Large intestine (tissue), 3 donors: ENCODE results near the gene BRD7. TPM values are rescaled to one million over a fixed set of nuclear protein-coding genes. Genes with fewer than 3 reads are reported as not detected.
"Not testable (repeated sequence)": the region's sequence is repeated elsewhere in the genome, so short reads cannot be mapped to it uniquely, and the experiment has no call there.

Source experiments
- DNase-seq, 2 donors: peaks; one replicate each; pipeline versions ENCODE4 v3.0.0 to v3.0.0-alpha.2; 2013
- H3K27ac ChIP-seq: one replicate; pipeline ENCODE4 v1.5.1; 2013; ENCODE audit warnings: low read length
- H3K27me3 ChIP-seq: 2 replicates; pipeline ENCODE4 v1.6.1; 2013; ENCODE audit warnings: low read length; ENCODE audit not compliant: control insufficient read depth, insufficient read depth
- H3K36me3 ChIP-seq: 2 replicates; pipeline ENCODE4 v1.6.1; 2013; ENCODE audit warnings: low read length; ENCODE audit not compliant: control insufficient read depth, insufficient read depth
- H3K4me1 ChIP-seq: one replicate; pipeline ENCODE4 v1.6.1; 2013; ENCODE audit warnings: low read length; ENCODE audit not compliant: control insufficient read depth, insufficient read depth
- H3K4me3 ChIP-seq: one replicate; pipeline ENCODE4 v1.5.1; 2013; ENCODE audit warnings: low read length
- H3K9me3 ChIP-seq: one replicate; pipeline ENCODE4 v1.6.1; 2013; ENCODE audit warnings: mild to moderate bottlenecking, low read depth, low read length, moderate library complexity; ENCODE audit not compliant: control insufficient read depth
- WGBS: methylation state at CpG from one replicate; pipeline ENCODE4 v1.1.5; 2013; ENCODE audit warnings: low lambda C conversion rate; ENCODE audit not compliant: insufficient coverage; 5-methylcytosine and 5-hydroxymethylcytosine counted together
- polyA plus RNA-seq: library from polyadenylated mRNA; unstranded; fragments of 120-200 nt; gene quantifications from one replicate; pipeline ENCODE4 v1.2.1, GENCODE V29; 2013

The BRD7 gene
- polyA plus RNA-seq, 1 donor: 69.7 TPM

- Histone ChIP-seq H3K27ac (no peak overlapping the region), H3K4me3 (no peak overlapping the region), H3K4me1 (no peaks in the 10 kb centered on the region), H3K9me3 (no peaks in the 10 kb centered on the region), H3K27me3 (no peaks in the 10 kb centered on the region), H3K36me3 (peaks cover 47% of the 10 kb centered on the region)
- 60% methylated on average over 1 of the region's 1 CpG for WGBS
- no peak for DNase-seq
Measured at GRCh38 chr16:50359626-50360025, 9.2 kb downstream of the BRD7 start.

GRCh38 chr16:50354629-50355456 is 13.9 kb downstream of the BRD7 start:
- H3K36me3 ChIP-seq: peaks cover 40% of the 10 kb centered on the region
- H3K27me3 ChIP-seq: no peaks in the 10 kb centered on the region
- no peak overlapping the region for H3K4me3 ChIP-seq
- no peaks in the 10 kb centered on the region for H3K9me3 ChIP-seq
- H3K4me1 ChIP-seq: no peaks in the 10 kb centered on the region
- no peak overlapping the region for H3K27ac ChIP-seq
- no peak for DNase-seq
- 84% methylated on average over 9 of the region's 11 CpGs for WGBS

- H3K36me3 ChIP-seq: peaks cover 41% of the 10 kb centered on the region
- no CpG with 5 or more reads among the region's 1 CpG for WGBS
Measured at GRCh38 chr16:50354082-50354481, 14.7 kb downstream of the BRD7 start.

GRCh38 chr16:50351952-50352351 is 16.8 kb downstream of the BRD7 start:
- Histone ChIP-seq H3K36me3 (peaks cover 35% of the 10 kb centered on the region), H3K27ac (no peak overlapping the region), H3K9me3 (no peaks in the 10 kb centered on the region), H3K4me3 (no peak overlapping the region), H3K4me1 (no peaks in the 10 kb centered on the region), H3K27me3 (no peaks in the 10 kb centered on the region)
- DNase-seq: no peak
- no CpG with 5 or more reads among the region's 2 CpGs for WGBS

More at GRCh38 chr16:50354082-50354481, 14.7 kb downstream of the BRD7 start:
- DNase-seq: no peak
- Histone ChIP-seq H3K9me3 (no peaks in the 10 kb centered on the region), H3K27me3 (no peaks in the 10 kb centered on the region), H3K4me3 (no peak overlapping the region), H3K4me1 (no peaks in the 10 kb centered on the region), H3K27ac (no peak overlapping the region)

GRCh38 chr16:50351116-50351515 is 17.7 kb downstream of the BRD7 start:
- Histone ChIP-seq H3K4me3 (no peak overlapping the region), H3K36me3 (peaks cover 35% of the 10 kb centered on the region), H3K4me1 (no peaks in the 10 kb centered on the region), H3K9me3 (no peaks in the 10 kb centered on the region), H3K27ac (no peak overlapping the region), H3K27me3 (no peaks in the 10 kb centered on the region)
- no CpG with 5 or more reads among the region's 5 CpGs for WGBS
- no peak for DNase-seq

- H3K36me3 ChIP-seq: peaks cover 18% of the 10 kb centered on the region
- H3K27ac ChIP-seq, H3K27me3 ChIP-seq, H3K4me1 ChIP-seq, DNase-seq, H3K9me3 ChIP-seq, H3K4me3 ChIP-seq: not testable (repeated sequence)
- no CpG with 5 or more reads among the region's 2 CpGs for WGBS
Measured at GRCh38 chr16:50345210-50345609, 23.6 kb downstream of the BRD7 start.

GRCh38 chr16:50343566-50343965 is 25.2 kb downstream of the BRD7 start:
- no CpG with 5 or more reads among the region's 8 CpGs for WGBS
- H3K4me1 ChIP-seq, H3K4me3 ChIP-seq, H3K9me3 ChIP-seq, DNase-seq, H3K27me3 ChIP-seq, H3K27ac ChIP-seq: not testable (repeated sequence)
- peaks cover 25% of the 10 kb centered on the region for H3K36me3 ChIP-seq

GRCh38 chr16:50340578-50340977 is 28.2 kb downstream of the BRD7 start:
- no peak for DNase-seq
- Histone ChIP-seq H3K27me3 (no peaks in the 10 kb centered on the region), H3K9me3 (no peaks in the 10 kb centered on the region), H3K36me3 (peaks cover 33% of the 10 kb centered on the region), H3K4me3 (no peak overlapping the region), H3K27ac (no peak overlapping the region), H3K4me1 (no peaks in the 10 kb centered on the region)
- 89% methylated on average over 2 of the region's 2 CpGs for WGBS

- H3K4me3 ChIP-seq: no peak overlapping the region
Measured at GRCh38 chr16:50338371-50339231, 30.2 kb downstream of the BRD7 start.

GRCh38 chr16:50336884-50337283 is 31.9 kb downstream of the BRD7 start:
- DNase-seq: no peak
- no peak overlapping the region for H3K27ac ChIP-seq
- no peaks in the 10 kb centered on the region for H3K4me1 ChIP-seq
- peaks cover 47% of the 10 kb centered on the region for H3K36me3 ChIP-seq
- H3K27me3 ChIP-seq: no peaks in the 10 kb centered on the region
- H3K9me3 ChIP-seq: no peaks in the 10 kb centered on the region
- no CpG with 5 or more reads among the region's 1 CpG for WGBS
- no peak overlapping the region for H3K4me3 ChIP-seq

More at GRCh38 chr16:50338371-50339231, 30.2 kb downstream of the BRD7 start:
- Histone ChIP-seq H3K27me3 (no peaks in the 10 kb centered on the region), H3K4me1 (no peaks in the 10 kb centered on the region), H3K36me3 (peaks cover 43% of the 10 kb centered on the region), H3K9me3 (no peaks in the 10 kb centered on the region), H3K27ac (no peak overlapping the region)
- WGBS: 78% methylated on average over 5 of the region's 8 CpGs
- no peak for DNase-seq
